C1 segment of cervical spinal cord (tissue), 14 donors: ENCODE results near the gene SEMA3A.

ENCODE experiments used
- DNase-seq, 14 donors: peaks; one replicate each; lab custom pipeline; 2025; lab: John Stamatoyannopoulos, UW

Gene SEMA3A

GRCh38 chr7:84196084-84196503, 1.5 kb upstream of the SEMA3A start:
- DNase-seq = peak in 6 of 14 donors; percentile 0 to 22 (median 2)

- peak in 2 of 14 donors; percentile 22 to 23 for DNase-seq
These were observed 889 bp upstream of the SEMA3A start for GRCh38 chr7:84195295-84196060.

GRCh38 chr7:84193747-84194146, 842 bp downstream of the SEMA3A start:
- no peak for DNase-seq

- no peak for DNase-seq
These were observed 2.7 kb downstream of the SEMA3A start for GRCh38 chr7:84191842-84192241.

- no peak for DNase-seq
These were observed 3.3 kb downstream of the SEMA3A start for GRCh38 chr7:84191261-84191660.

GRCh38 chr7:84190016-84190705, 4.4 kb downstream of the SEMA3A start:
- no peak for DNase-seq

- DNase-seq = no peak
These were observed 5.7 kb downstream of the SEMA3A start for GRCh38 chr7:84188786-84189405.

- DNase-seq = no peak
These were observed 6.6 kb downstream of the SEMA3A start for GRCh38 chr7:84187813-84188510.

- DNase-seq = no peak
These were observed 7.3 kb downstream of the SEMA3A start for GRCh38 chr7:84187087-84187805.

- no peak for DNase-seq
These were observed 10.8 kb downstream of the SEMA3A start for GRCh38 chr7:84183741-84184140.

GRCh38 chr7:84182301-84182700, 12.3 kb downstream of the SEMA3A start:
- DNase-seq = no peak

GRCh38 chr7:84181628-84182027, 13.0 kb downstream of the SEMA3A start:
- DNase-seq = no peak

- no peak for DNase-seq
These were observed 16.7 kb downstream of the SEMA3A start for GRCh38 chr7:84177758-84178412.

GRCh38 chr7:84176716-84177115, 17.9 kb downstream of the SEMA3A start:
- DNase-seq = no peak

- no peak for DNase-seq
These were observed 19.1 kb downstream of the SEMA3A start for GRCh38 chr7:84175461-84175860.

- DNase-seq = no peak
These were observed 23.9 kb downstream of the SEMA3A start for GRCh38 chr7:84170646-84171045.

- no peak for DNase-seq
These were observed 32.0 kb downstream of the SEMA3A start for GRCh38 chr7:84162584-84162983.

GRCh38 chr7:84162125-84162524, 32.5 kb downstream of the SEMA3A start:
- DNase-seq = no peak

GRCh38 chr7:84161398-84161797, 33.2 kb downstream of the SEMA3A start:
- no peak for DNase-seq

- DNase-seq = no peak
These were observed 35.2 kb downstream of the SEMA3A start for GRCh38 chr7:84159435-84159834.

- no peak for DNase-seq
These were observed 37.4 kb downstream of the SEMA3A start for GRCh38 chr7:84157171-84157570.
